GM12878 (cell line): ENCODE results near the gene MFN2. TPM values are rescaled to one million over a fixed set of nuclear protein-coding genes. Genes with fewer than 3 reads are reported as not detected.

Source experiments
- ATAC-seq: fragments of 200-7000 bp; cut with Tn5 transposase; 3 replicates; pipeline ENCODE4 v1.9.1; 2020; ENCODE audit warnings: mild to moderate bottlenecking, moderate library complexity
- BruUV-seq: library from RNA; stranded (reverse); fragments of 400-500 nt; replicated peaks from 2 replicates; lab custom pipeline; 2021; lab: Mats Ljungman, UMichigan
- CTCF ChIA-PET: fragments of 300-600 bp; sonication (Branson Sonifier 250); formaldehyde crosslinking; extraction: SDS; loops from one replicate; lab custom pipeline; 2021; ENCODE audit warnings: inconsistent platforms; lab: Yijun Ruan, JAX
- POLR2A ChIA-PET: fragments of 350-600 bp; formaldehyde crosslinking; extraction: SDS; loops from one replicate; lab custom pipeline; 2021; ENCODE audit warnings: inconsistent platforms; lab: Charles Lee
- RAD21 ChIA-PET: fragments of 300-600 bp; sonication (Branson Sonifier 250); formaldehyde crosslinking; loops from one replicate; lab custom pipeline; 2023; ENCODE audit warnings: antibody characterized with exemption; ENCODE audit not compliant: unreplicated experiment; lab: Charles Lee
- SMC1A ChIA-PET: fragments of 300-600 bp; sonication (Branson Sonifier 250); formaldehyde crosslinking; loops from one replicate; lab custom pipeline; 2023; ENCODE audit not compliant: unreplicated experiment, uncharacterized antibody; lab: Charles Lee
- DNase-seq: peaks from one replicate; pipeline ENCODE4 v3.0.0-alpha.2; 2011; ENCODE audit warnings: low read depth, low spot score
- FAIRE-seq: peaks from 3 replicates; lab custom pipeline; 2011; peaks lifted over from hg19 to GRCh38; lab: Jason Lieb, UNC
- H2AFZ ChIP-seq: 2 replicates; pipeline ENCODE4 v1.6.0; 2011; ENCODE audit warnings: low read depth, low read length, control low read depth; ENCODE audit not compliant: control insufficient read depth
- H3K27ac ChIP-seq: 2 replicates; pipeline ENCODE4 v1.5.1; 2011; ENCODE audit warnings: control low read depth; ENCODE audit not compliant: control insufficient read depth, insufficient read depth
- H3K27me3 ChIP-seq, 2 experiments: replicated peaks in 1 of 2; 2 replicates each; pipeline versions ENCODE4 v1.6.0 to v1.6.1; 2011; ENCODE audit warnings: low read length in 1 of 2; ENCODE audit not compliant: control insufficient read depth in 2 of 2, insufficient read depth in 2 of 2
- H3K36me3 ChIP-seq, 2 experiments: 2 replicates each; pipeline ENCODE4 v1.5.1; 2011; ENCODE audit warnings: low read length in 1 of 2; ENCODE audit not compliant: control insufficient read depth in 2 of 2, insufficient read depth in 2 of 2
- H3K4me1 ChIP-seq: 2 replicates; pipeline ENCODE4 v1.6.1; 2011; ENCODE audit warnings: mild to moderate bottlenecking, low read length, moderate library complexity, mixed read lengths; ENCODE audit not compliant: control insufficient read depth, insufficient read depth
- H3K4me2 ChIP-seq: 2 replicates; pipeline ENCODE4 v1.6.0; 2011; ENCODE audit warnings: control low read depth; ENCODE audit not compliant: control insufficient read depth, insufficient read depth
- H3K4me3 ChIP-seq: fragments of 200-600 bp; sonication (generic); 2 replicates; pipeline ENCODE4 v1.5.1; 2016
- H3K79me2 ChIP-seq: 2 replicates; pipeline ENCODE4 v1.6.0; 2011; ENCODE audit warnings: low read length; ENCODE audit not compliant: control insufficient read depth, insufficient read depth
- H3K9ac ChIP-seq: 2 replicates; pipeline ENCODE4 v1.8.0; 2011; ENCODE audit warnings: low read length, control low read depth, mixed read lengths; ENCODE audit not compliant: control insufficient read depth, insufficient read depth
- H3K9me3 ChIP-seq: replicated peaks from 3 replicates; pipeline ENCODE4 v1.5.1; 2011; ENCODE audit warnings: mild to moderate bottlenecking, low read length; ENCODE audit not compliant: control insufficient read depth, insufficient read depth
- H4K20me1 ChIP-seq: 2 replicates; pipeline ENCODE4 v1.6.0; 2011; ENCODE audit not compliant: control insufficient read depth, insufficient read depth
- CREM ChIP-seq: IDR thresholded peaks from 2 replicates; pipeline ENCODE4 v1.6.1; 2014; ENCODE audit warnings: antibody characterized with exemption, low read depth
- FOXM1 ChIP-seq: IDR thresholded peaks from 2 replicates; pipeline ENCODE4 v1.6.1; 2012; ENCODE audit warnings: low read depth, mild to moderate bottlenecking, inconsistent platforms, low read length, moderate library complexity
- MYC ChIP-seq: IDR thresholded peaks from 2 replicates; pipeline ENCODE4 v1.6.1; 2011; ENCODE audit warnings: mild to moderate bottlenecking, low read length, moderate library complexity, inconsistent platforms; ENCODE audit not compliant: insufficient read depth, insufficient replicate concordance, insufficient read length, severe bottlenecking
- WGBS: methylation state at CpG from one replicate; pipeline ENCODE4 v1.1.6; 2016; ENCODE audit warnings: low lambda C conversion rate; ENCODE audit not compliant: insufficient replicate concordance, insufficient coverage; ENCODE audit errors: missing lambda C conversion rate; 5-methylcytosine and 5-hydroxymethylcytosine counted together
- in situ Hi-C: fragments of 300-500 bp; cut with MboI; formaldehyde crosslinking; loops from 9 replicates; pipeline ENCODE4 v1.14.3; 2018; ENCODE audit warnings: mixed read lengths
- intact Hi-C: fragments of 100-400 bp; cut with micrococcal nuclease; formaldehyde crosslinking; loops from one replicate; pipeline ENCODE4 v1.14.2; 2022; ENCODE audit not compliant: unreplicated experiment
- polyA plus RNA-seq, 11 experiments: library from polyadenylated mRNA; depleted of rRNA in 4 of 11; unstranded in 6 of 11; stranded (reverse) in 5 of 11; fragments of >200 nt; fragmentation: Nextera tagmentation in 4 of 11; fragmentation: Illumina TruSeq in 1 of 11; extraction: Ambion mirVana in 4 of 11; extraction: Trizol in 1 of 11; gene quantifications; 1 replicate in 1 of 11; 2 replicates in 10 of 11; pipeline versions ENCODE4 v1.2.1 to v1.2.3, GENCODE V29; 2011 to 2016; ENCODE audit warnings: inconsistent platforms in 2 of 11, missing spikeins in 2 of 11, low read depth in 1 of 11
- total RNA-seq, 4 experiments: library from RNA; depleted of rRNA in 3 of 4; stranded (reverse); fragments of >200 nt in 3 of 4; fragmentation: Illumina TruSeq in 1 of 4; extraction: Trizol in 1 of 4; gene quantifications; 2 replicates each; pipeline versions ENCODE4 v1.2.1 to v1.2.3, GENCODE V29; 2013 to 2021
- TF ChIP-seq, protein P1 (sequence below): fragments of 450-650 bp; IDR thresholded peaks from 2 replicates; pipeline ENCODE4 v1.6.1; 2014; ENCODE audit warnings: mild to moderate bottlenecking
- TF ChIP-seq, protein P2 (sequence below): fragments of 450-650 bp; IDR thresholded peaks from 2 replicates; pipeline ENCODE4 v1.6.1; 2016; ENCODE audit warnings: mild to moderate bottlenecking, moderate library complexity, borderline replicate concordance
- TF ChIP-seq, protein P3 (sequence below): fragments of 450-650 bp; formaldehyde crosslinking; IDR thresholded peaks from 2 replicates; pipeline ENCODE4 v1.5.0; 2022; ENCODE audit warnings: mild to moderate bottlenecking, missing genetic modification characterization

The MFN2 gene
- total and polyA plus RNA-seq, 10 of the 15 experiments (the other 5 are each of a cell fraction or from before 2014, with no cell fraction given) = 5.3 to 64.4 (median 48.1) TPM

DNA sequence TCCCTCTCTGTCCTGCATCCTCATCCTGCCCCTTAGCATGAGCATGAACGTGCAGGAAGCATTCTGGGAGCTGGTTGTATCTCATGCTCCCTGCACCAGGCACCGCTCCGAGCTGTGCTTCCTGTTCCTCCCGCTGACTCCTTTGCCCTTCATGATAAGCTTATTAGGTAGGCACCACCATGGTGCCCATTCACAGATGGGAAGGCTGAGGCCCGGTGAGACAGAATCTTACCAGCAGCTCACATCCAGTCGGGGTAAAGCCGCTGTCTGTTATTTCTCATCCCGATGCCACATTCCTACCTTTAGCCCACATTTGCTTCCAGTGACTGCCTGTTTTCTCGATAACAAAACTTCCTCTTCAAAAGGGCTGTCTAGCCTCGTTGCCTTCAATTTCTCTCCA is 46.3 kb downstream of the MFN2 start:
- ChIA-PET RAD21 (no interaction called here), CTCF (interaction anchor here (0.6 to 1.2 kb wide), 5 partner anchors 10 to 54 kb away, joined by 3 read pairs; no protein-coding TSS in a partner anchor), POLR2A (interaction anchor here (0.7 kb wide), 1 partner anchor 70 kb away, joined by 5 read pairs; no protein-coding TSS in a partner anchor), SMC1A (interaction anchor here (1.0 to 1.1 kb wide), 2 partner anchors 9 to 13 kb away, joined by 3 read pairs; no protein-coding TSS in a partner anchor)
- ATAC-seq = no peak
- H2AFZ ChIP-seq = no peak overlapping the region
- no peak overlapping the region for H3K4me2 ChIP-seq
- no peak for FAIRE-seq
- intact Hi-C loops = no loop called here
- no peak overlapping the region for H3K27ac ChIP-seq
- no peak overlapping the region for H3K9ac ChIP-seq
- H3K79me2 ChIP-seq = peaks cover 11% of the 10 kb centered on the region
- WGBS = 82% methylated on average over 10 of the region's 10 CpGs
- peaks cover 19 to 32% of the 10 kb centered on the region in 2 experiments for H3K36me3 ChIP-seq
- in situ Hi-C loops = no loop called here
- TF ChIP-seq, protein P1, sequence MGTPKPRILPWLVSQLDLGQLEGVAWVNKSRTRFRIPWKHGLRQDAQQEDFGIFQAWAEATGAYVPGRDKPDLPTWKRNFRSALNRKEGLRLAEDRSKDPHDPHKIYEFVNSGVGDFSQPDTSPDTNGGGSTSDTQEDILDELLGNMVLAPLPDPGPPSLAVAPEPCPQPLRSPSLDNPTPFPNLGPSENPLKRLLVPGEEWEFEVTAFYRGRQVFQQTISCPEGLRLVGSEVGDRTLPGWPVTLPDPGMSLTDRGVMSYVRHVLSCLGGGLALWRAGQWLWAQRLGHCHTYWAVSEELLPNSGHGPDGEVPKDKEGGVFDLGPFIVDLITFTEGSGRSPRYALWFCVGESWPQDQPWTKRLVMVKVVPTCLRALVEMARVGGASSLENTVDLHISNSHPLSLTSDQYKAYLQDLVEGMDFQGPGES = no peak
- no peak for TF ChIP-seq MYC
- no peak for TF ChIP-seq FOXM1
- TF ChIP-seq, protein P2, sequence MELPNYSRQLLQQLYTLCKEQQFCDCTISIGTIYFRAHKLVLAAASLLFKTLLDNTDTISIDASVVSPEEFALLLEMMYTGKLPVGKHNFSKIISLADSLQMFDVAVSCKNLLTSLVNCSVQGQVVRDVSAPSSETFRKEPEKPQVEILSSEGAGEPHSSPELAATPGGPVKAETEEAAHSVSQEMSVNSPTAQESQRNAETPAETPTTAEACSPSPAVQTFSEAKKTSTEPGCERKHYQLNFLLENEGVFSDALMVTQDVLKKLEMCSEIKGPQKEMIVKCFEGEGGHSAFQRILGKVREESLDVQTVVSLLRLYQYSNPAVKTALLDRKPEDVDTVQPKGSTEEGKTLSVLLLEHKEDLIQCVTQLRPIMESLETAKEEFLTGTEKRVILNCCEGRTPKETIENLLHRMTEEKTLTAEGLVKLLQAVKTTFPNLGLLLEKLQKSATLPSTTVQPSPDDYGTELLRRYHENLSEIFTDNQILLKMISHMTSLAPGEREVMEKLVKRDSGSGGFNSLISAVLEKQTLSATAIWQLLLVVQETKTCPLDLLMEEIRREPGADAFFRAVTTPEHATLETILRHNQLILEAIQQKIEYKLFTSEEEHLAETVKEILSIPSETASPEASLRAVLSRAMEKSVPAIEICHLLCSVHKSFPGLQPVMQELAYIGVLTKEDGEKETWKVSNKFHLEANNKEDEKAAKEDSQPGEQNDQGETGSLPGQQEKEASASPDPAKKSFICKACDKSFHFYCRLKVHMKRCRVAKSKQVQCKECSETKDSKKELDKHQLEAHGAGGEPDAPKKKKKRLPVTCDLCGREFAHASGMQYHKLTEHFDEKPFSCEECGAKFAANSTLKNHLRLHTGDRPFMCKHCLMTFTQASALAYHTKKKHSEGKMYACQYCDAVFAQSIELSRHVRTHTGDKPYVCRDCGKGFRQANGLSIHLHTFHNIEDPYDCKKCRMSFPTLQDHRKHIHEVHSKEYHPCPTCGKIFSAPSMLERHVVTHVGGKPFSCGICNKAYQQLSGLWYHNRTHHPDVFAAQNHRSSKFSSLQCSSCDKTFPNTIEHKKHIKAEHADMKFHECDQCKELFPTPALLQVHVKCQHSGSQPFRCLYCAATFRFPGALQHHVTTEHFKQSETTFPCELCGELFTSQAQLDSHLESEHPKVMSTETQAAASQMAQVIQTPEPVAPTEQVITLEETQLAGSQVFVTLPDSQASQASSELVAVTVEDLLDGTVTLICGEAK = no peak
- TF ChIP-seq, protein P3, sequence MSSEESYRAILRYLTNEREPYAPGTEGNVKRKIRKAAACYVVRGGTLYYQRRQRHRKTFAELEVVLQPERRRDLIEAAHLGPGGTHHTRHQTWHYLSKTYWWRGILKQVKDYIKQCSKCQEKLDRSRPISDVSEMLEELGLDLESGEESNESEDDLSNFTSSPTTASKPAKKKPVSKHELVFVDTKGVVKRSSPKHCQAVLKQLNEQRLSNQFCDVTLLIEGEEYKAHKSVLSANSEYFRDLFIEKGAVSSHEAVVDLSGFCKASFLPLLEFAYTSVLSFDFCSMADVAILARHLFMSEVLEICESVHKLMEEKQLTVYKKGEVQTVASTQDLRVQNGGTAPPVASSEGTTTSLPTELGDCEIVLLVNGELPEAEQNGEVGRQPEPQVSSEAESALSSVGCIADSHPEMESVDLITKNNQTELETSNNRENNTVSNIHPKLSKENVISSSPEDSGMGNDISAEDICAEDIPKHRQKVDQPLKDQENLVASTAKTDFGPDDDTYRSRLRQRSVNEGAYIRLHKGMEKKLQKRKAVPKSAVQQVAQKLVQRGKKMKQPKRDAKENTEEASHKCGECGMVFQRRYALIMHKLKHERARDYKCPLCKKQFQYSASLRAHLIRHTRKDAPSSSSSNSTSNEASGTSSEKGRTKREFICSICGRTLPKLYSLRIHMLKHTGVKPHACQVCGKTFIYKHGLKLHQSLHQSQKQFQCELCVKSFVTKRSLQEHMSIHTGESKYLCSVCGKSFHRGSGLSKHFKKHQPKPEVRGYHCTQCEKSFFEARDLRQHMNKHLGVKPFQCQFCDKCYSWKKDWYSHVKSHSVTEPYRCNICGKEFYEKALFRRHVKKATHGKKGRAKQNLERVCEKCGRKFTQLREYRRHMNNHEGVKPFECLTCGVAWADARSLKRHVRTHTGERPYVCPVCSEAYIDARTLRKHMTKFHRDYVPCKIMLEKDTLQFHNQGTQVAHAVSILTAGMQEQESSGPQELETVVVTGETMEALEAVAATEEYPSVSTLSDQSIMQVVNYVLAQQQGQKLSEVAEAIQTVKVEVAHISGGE (CRISPR knock-in tag) = no peak
- TF ChIP-seq CREM = no peak
- BruUV-seq = no TSS peak
- H3K27me3 ChIP-seq = no peaks in the 10 kb centered on the region
- no peaks in the 10 kb centered on the region; the same call in 1 of the 2 replicates for H4K20me1 ChIP-seq
- H3K4me1 ChIP-seq = no peaks in the 10 kb centered on the region; the same call in 1 of the 2 replicates
- DNase-seq = no peak
- H3K4me3 ChIP-seq = no peak overlapping the region
- no peaks in the 10 kb centered on the region for H3K9me3 ChIP-seq
